Neuronal stem cell (in vitro differentiated cells): ENCODE data around the gene FPGS.
"Not testable (repeated sequence)": the region's sequence is repeated elsewhere in the genome, so short reads cannot be mapped to it uniquely, and the experiment has no call there.

Source experiments
- DNase-seq: peaks from one replicate; pipeline ENCODE4 v3.0.0-alpha.2; 2013; ENCODE audit warnings: low spot score
- H2AFZ ChIP-seq: one replicate; pipeline ENCODE4 v1.6.1; 2013; ENCODE audit warnings: mild to moderate bottlenecking, low read length, inconsistent platforms
- H2AK5ac ChIP-seq: 2 replicates; pipeline ENCODE4 v1.6.1; 2013; ENCODE audit warnings: low read depth, mild to moderate bottlenecking, inconsistent platforms, low read length, moderate library complexity, mixed read lengths
- H2BK120ac ChIP-seq: 2 replicates; pipeline ENCODE4 v1.6.1; 2013; ENCODE audit warnings: low read depth, mild to moderate bottlenecking, inconsistent platforms, low read length, moderate library complexity, mixed read lengths
- H2BK12ac ChIP-seq: one replicate; pipeline ENCODE4 v1.6.1; 2013; ENCODE audit warnings: low read length, inconsistent platforms
- H2BK15ac ChIP-seq: 2 replicates; pipeline ENCODE4 v1.6.1; 2013; ENCODE audit warnings: mild to moderate bottlenecking, low read length, inconsistent platforms, mixed read lengths
- H2BK5ac ChIP-seq: one replicate; pipeline ENCODE4 v1.6.1; 2013; ENCODE audit warnings: inconsistent platforms, mild to moderate bottlenecking, low read length, moderate library complexity
- H3K14ac ChIP-seq: one replicate; pipeline ENCODE4 v1.6.1; 2013; ENCODE audit warnings: low read length, inconsistent platforms
- H3K18ac ChIP-seq: 2 replicates; pipeline ENCODE4 v1.6.1; 2013; ENCODE audit warnings: low read length, inconsistent platforms
- H3K23ac ChIP-seq: 2 replicates; pipeline ENCODE4 v1.6.1; 2013; ENCODE audit warnings: low read depth, mild to moderate bottlenecking, mixed read lengths, low read length, inconsistent platforms; ENCODE audit not compliant: poor library complexity
- H3K27ac ChIP-seq: replicated peaks from 3 replicates; pipeline ENCODE4 v1.5.1; 2013; ENCODE audit warnings: low read length, inconsistent platforms
- H3K27me3 ChIP-seq, 3 experiments: 2 replicates each; pipeline ENCODE4 v1.6.1; 2013; ENCODE audit warnings: low read length in 3 of 3, mild to moderate bottlenecking in 2 of 3, inconsistent platforms in 1 of 3, low read depth in 1 of 3, mixed read lengths in 1 of 3, moderate library complexity in 1 of 3; ENCODE audit not compliant: control insufficient read depth in 3 of 3, insufficient read depth in 3 of 3
- H3K36me3 ChIP-seq, 2 donors: replicated peaks in 1 of 2; 2 replicates each; pipeline ENCODE4 v1.6.1; 2013; ENCODE audit warnings: low read length in 2 of 2; ENCODE audit not compliant: control insufficient read depth in 2 of 2, insufficient read depth in 2 of 2
- H3K4ac ChIP-seq: 2 replicates; pipeline ENCODE4 v1.6.1; 2013; ENCODE audit warnings: inconsistent platforms, mild to moderate bottlenecking, low read length, moderate library complexity
- H3K4me1 ChIP-seq, 2 donors: 1 replicate in 1 of 2; 2 replicates in 1 of 2; pipeline ENCODE4 v1.6.1; 2013; ENCODE audit warnings: low read length in 2 of 2, low read depth in 1 of 2; ENCODE audit not compliant: control insufficient read depth in 2 of 2, insufficient read depth in 1 of 2
- H3K4me2 ChIP-seq: one replicate; pipeline ENCODE4 v1.6.1; 2013; ENCODE audit warnings: mild to moderate bottlenecking, low read length, inconsistent platforms; ENCODE audit not compliant: insufficient read depth, poor library complexity, severe bottlenecking
- H3K4me3 ChIP-seq, 2 donors: 2 replicates each; pipeline ENCODE4 v1.5.1; 2013; ENCODE audit warnings: low read length in 2 of 2, mild to moderate bottlenecking in 2 of 2, inconsistent platforms in 1 of 2, moderate library complexity in 1 of 2
- H3K79me1 ChIP-seq: one replicate; pipeline ENCODE4 v1.6.1; 2013; ENCODE audit warnings: low read depth, mild to moderate bottlenecking, inconsistent platforms, low read length, moderate library complexity
- H3K9ac ChIP-seq: one replicate; pipeline ENCODE4 v1.6.1; 2013; ENCODE audit warnings: mild to moderate bottlenecking, low read depth, low read length, inconsistent platforms; ENCODE audit not compliant: poor library complexity
- H3K9me3 ChIP-seq, 2 donors: replicated peaks in 1 of 2; 2 replicates each; pipeline versions ENCODE3 to v1.6.1; 2013; ENCODE audit warnings: low read length in 2 of 2, mild to moderate bottlenecking in 2 of 2, inconsistent platforms in 1 of 2, low read depth in 1 of 2, mixed read lengths in 1 of 2, moderate library complexity in 1 of 2; ENCODE audit not compliant: control insufficient read depth in 2 of 2, insufficient read depth in 1 of 2
- H4K8ac ChIP-seq: one replicate; pipeline ENCODE4 v1.6.1; 2013; ENCODE audit warnings: low read depth, mild to moderate bottlenecking, inconsistent platforms, low read length, moderate library complexity
- H4K91ac ChIP-seq: one replicate; pipeline ENCODE4 v1.6.1; 2013; ENCODE audit warnings: low read length, low read depth, mild to moderate bottlenecking, inconsistent platforms; ENCODE audit not compliant: poor library complexity
- WGBS, 2 donors: extraction: QIAGEN DNeasy Blood & Tissue Kit; methylation state at CpG; one replicate each; pipeline ENCODE4 v1.1.7; 2013; ENCODE audit warnings: missing lambda C conversion rate in 2 of 2, mixed read lengths in 1 of 2; ENCODE audit not compliant: insufficient read length in 2 of 2, insufficient replicate concordance in 1 of 2; ENCODE audit errors: extremely low coverage in 2 of 2; 5-methylcytosine and 5-hydroxymethylcytosine counted together

The FPGS gene

DNA sequence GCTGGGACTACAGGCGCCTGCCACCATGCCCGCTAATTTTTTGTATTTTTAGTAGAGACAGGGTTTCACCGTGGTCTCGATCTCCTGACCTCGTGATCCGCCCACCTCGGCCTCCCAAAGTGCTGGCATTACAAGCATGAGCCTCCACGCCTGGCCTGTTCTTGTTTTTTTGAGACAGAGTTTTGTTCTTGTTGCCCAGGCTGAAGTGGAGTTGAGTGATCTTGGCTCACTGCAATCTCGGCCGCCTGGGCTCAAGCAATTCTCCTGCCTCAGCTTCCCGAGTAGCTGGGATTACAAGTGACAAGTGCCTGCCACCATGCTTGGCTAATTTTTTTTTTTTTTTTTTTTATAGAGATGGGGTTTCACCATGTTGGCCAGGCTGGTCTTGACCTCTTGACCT is 45.9 kb upstream of the FPGS start:
- not testable (repeated sequence) for H3K4me3 ChIP-seq, H2BK5ac ChIP-seq, H3K18ac ChIP-seq, H3K4me2 ChIP-seq, DNase-seq, H3K23ac ChIP-seq, H2BK120ac ChIP-seq, H2BK15ac ChIP-seq, H3K4ac ChIP-seq, H3K9ac ChIP-seq, H3K9me3 ChIP-seq, H3K36me3 ChIP-seq, H4K8ac ChIP-seq, H2AK5ac ChIP-seq, H3K14ac ChIP-seq, H2BK12ac ChIP-seq, H3K79me1 ChIP-seq, H3K4me1 ChIP-seq, H4K91ac ChIP-seq, H3K27ac ChIP-seq, H2AFZ ChIP-seq
- H3K27me3 ChIP-seq: peaks cover 0 to 60% (median 3%) of the 10 kb centered on the region in 3 experiments
- no CpG with 5 or more reads among the region's 11 CpGs for WGBS, 2 donors

DNA sequence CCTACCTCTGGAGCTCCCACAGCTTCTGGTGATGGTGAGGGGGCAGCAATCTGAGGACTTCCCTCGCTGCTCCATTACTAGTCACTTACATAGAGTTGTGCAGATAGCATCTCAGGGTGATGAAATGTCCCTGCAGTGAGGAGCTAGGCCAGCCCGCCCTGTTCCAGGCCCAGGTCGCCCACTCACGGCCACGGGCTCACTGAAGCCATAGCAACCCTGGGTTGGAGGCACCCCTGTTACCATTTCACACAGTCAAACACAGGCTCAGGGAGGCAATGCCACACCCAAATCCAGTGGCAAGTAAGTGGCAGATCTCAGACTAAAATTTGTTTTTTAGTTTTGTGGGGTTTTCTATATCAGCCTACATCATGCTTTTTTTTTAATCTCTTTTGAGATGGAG is 43.8 kb upstream of the FPGS start:
- peak overlapping the region; percentile 15 for H2BK5ac ChIP-seq

DNA sequence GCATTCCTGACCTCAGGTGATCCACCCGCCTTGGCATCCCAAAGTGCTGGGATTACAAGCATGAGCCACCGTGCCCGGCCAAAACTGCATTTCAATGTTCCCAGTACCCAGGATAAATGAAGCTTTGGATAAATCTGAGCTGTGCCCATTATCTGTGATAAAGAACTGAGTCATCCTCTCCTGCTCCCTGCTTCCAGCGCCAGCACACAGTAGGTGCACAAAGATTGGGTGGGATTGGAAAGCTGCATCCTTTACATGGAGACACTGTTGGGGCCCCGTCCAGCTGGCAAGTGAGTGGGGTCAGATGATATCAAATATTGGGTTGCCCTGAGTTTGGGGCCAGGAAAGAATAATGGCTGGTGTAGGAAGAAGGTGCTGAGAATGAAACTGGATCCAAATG is 41.6 kb upstream of the FPGS start:
- no peaks in the 10 kb centered on the region for H3K9me3 ChIP-seq
- DNase-seq: no peak
- no peak overlapping the region for H3K27ac ChIP-seq
- H3K9ac ChIP-seq: no peak overlapping the region
- H2BK5ac ChIP-seq: peak overlapping the region; percentile 54
- peaks cover 0 to 36% (median 0%) of the 10 kb centered on the region in 3 experiments for H3K27me3 ChIP-seq
- H2BK12ac ChIP-seq: no peak overlapping the region
- no peak overlapping the region for H4K91ac ChIP-seq
- H3K4me3 ChIP-seq: no peak overlapping the region
- H3K4me2 ChIP-seq: no peak overlapping the region
- H2BK15ac ChIP-seq: peak overlapping the region; percentile 84
- no peak overlapping the region for H4K8ac ChIP-seq
- no peak overlapping the region for H2BK120ac ChIP-seq
- no peaks in the 10 kb centered on the region for H3K36me3 ChIP-seq
- H3K4me1 ChIP-seq: peaks cover 4 to 14% of the 10 kb centered on the region in 2 donors
- no peaks in the 10 kb centered on the region for H3K79me1 ChIP-seq
- WGBS, 2 donors: no CpG with 5 or more reads among the region's 5 CpGs
- peak overlapping the region; percentile 5 for H2AK5ac ChIP-seq
- no peak overlapping the region for H2AFZ ChIP-seq
- H3K23ac ChIP-seq: no peak overlapping the region
- H3K4ac ChIP-seq: no peak overlapping the region
- H3K14ac ChIP-seq: no peak overlapping the region
- H3K18ac ChIP-seq: no peak overlapping the region

More for the DNA sequence above, 43.8 kb upstream of the FPGS start:
- peaks cover 0 to 54% (median 3%) of the 10 kb centered on the region in 3 experiments for H3K27me3 ChIP-seq
- DNase-seq: no peak
- no peak overlapping the region for H3K14ac ChIP-seq
- H4K8ac ChIP-seq: no peak overlapping the region
- peaks cover 8 to 13% of the 10 kb centered on the region in 2 donors for H3K4me1 ChIP-seq
- H3K36me3 ChIP-seq: no peaks in the 10 kb centered on the region
- H3K27ac ChIP-seq: no peak overlapping the region
- H2BK120ac ChIP-seq: no peak overlapping the region
- H3K4me3 ChIP-seq: no peak overlapping the region
- H3K4ac ChIP-seq: no peak overlapping the region
- H3K9me3 ChIP-seq: no peaks in the 10 kb centered on the region
- H4K91ac ChIP-seq: no peak overlapping the region
- no CpG with 5 or more reads among the region's 5 CpGs for WGBS, 2 donors
- H2AK5ac ChIP-seq: no peak overlapping the region
- no peak overlapping the region for H2BK12ac ChIP-seq
- H3K4me2 ChIP-seq: no peak overlapping the region
- no peak overlapping the region for H2AFZ ChIP-seq
- no peak overlapping the region for H2BK15ac ChIP-seq
- H3K79me1 ChIP-seq: no peaks in the 10 kb centered on the region
- H3K9ac ChIP-seq: peak overlapping the region; percentile 60
- no peak overlapping the region for H3K23ac ChIP-seq
- H3K18ac ChIP-seq: peak overlapping the region; percentile 71

DNA sequence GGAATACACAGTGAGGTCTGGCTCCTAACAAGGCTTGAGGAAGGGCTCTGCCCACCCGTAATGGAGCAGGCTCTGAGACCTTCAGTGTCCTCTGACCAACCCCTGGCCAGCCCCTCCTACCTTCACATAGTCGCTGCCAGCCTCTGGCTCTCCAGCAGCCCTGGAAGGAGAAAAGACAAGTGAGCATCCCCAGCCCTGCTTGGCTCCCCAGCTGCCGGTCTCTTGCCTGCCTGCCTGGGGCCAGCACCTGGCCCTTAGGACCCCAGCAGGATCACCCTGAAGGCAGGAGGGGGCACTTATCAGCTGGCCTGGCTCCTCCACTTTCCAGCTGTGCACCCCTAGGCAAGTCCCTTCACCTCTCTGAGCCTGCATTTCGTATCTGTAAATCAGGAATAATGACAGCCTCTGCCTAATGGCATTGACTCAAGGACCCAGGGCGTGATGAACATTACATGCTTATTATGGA is 41.2 kb upstream of the FPGS start:
- Histone ChIP-seq H2BK15ac (peak overlapping the region; percentile 84), H3K4me2 (no peak overlapping the region), H3K4me1 (peaks cover 4 to 14% of the 10 kb centered on the region in 2 donors), H4K8ac (no peak overlapping the region), H3K4ac (no peak overlapping the region), H3K36me3 (no peaks in the 10 kb centered on the region), H3K23ac (no peak overlapping the region), H2BK120ac (no peak overlapping the region), H3K9me3 (no peaks in the 10 kb centered on the region), H2AFZ (no peak overlapping the region), H3K18ac (peak overlapping the region; percentile 60), H3K9ac (no peak overlapping the region), H2BK12ac (no peak overlapping the region), H3K4me3 (no peak overlapping the region), H3K27ac (no peak overlapping the region), H3K79me1 (no peaks in the 10 kb centered on the region), H2BK5ac (peak overlapping the region; percentile 54), H3K27me3 (peaks cover 0 to 31% (median 0%) of the 10 kb centered on the region in 3 experiments), H3K14ac (peak overlapping the region; percentile 17), H4K91ac (no peak overlapping the region), H2AK5ac (peak overlapping the region; percentile 5)
- WGBS, 2 donors: no CpG with 5 or more reads among the region's 5 CpGs
- no peak for DNase-seq
